GM19023 (cell line): ENCODE measurements around the gene MRPL53.

Source experiments
- ATAC-seq: cut with Tn5 transposase; IDR thresholded peaks from one replicate; pipeline ENCODE4 v1.9.1; 2021; ENCODE audit warnings: mild to moderate bottlenecking, moderate library complexity; ENCODE audit not compliant: unreplicated experiment

MRPL53 gene

DNA sequence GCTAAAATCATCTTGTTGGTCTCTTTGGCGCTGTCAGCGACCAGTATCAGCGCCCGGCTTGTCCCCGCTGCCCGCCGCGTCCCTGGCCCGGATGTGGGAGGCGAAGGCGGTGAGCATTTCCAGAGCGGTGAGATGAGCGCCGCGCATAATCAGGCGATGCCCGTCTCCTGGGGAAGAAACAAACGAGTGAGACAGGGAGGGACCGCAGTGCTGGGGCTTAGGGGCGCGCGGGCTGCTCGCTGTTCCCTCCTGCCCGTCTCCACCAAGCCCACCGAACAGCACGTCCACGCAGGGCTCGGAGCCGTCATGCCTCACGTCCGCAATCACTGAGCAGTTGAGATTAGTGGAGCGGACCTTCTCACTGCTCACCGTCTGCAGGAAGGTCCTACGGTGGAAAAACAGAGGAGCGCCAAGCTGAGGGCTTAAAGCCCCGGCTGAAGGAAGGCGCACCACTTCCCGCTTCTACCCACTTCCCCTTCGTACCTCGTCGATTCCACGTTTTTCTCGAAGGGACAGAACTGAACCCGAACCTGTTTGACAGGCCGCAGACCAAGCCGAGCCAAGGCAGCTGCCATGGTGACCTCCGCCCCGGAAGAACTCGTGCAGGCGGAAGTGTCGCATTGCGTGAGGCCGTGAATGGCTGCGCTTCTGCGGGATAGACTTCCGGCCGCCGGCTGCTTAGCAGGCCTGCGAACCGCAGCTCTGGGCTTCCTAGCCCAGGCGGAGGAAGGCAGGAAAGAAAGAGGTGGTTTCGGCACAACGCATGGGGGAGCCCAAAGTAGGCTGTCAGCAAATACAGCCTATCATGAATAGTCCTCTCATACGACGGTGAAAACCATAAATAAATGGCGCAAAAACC is at the start of gene MRPL53:
Gene MRPL53 (minus strand): TSS at position 595 of the 859 bp plus-strand sequence. CDS start 20 bp downstream, at position 575.
- ATAC-seq: peak; percentile 89

- no peak for ATAC-seq
Observed at GRCh38 chr2:74516650-74517049, 44.2 kb upstream of the MRPL53 start.

GRCh38 chr2:74515981-74516633 is 43.6 kb upstream of the MRPL53 start:
- peak; percentile 82 for ATAC-seq

GRCh38 chr2:74515271-74515980 is 42.9 kb upstream of the MRPL53 start:
- no peak for ATAC-seq

GRCh38 chr2:74514368-74515270 is 42.1 kb upstream of the MRPL53 start, which contains the start of gene TLX2:
TLX2 (plus strand) TSS chr2:74514450; CDS start chr2:74514807, 357 bp downstream.
- ATAC-seq: no peak

GRCh38 chr2:74513605-74514367 is 41.3 kb upstream of the MRPL53 start:
- no peak for ATAC-seq

DNA sequence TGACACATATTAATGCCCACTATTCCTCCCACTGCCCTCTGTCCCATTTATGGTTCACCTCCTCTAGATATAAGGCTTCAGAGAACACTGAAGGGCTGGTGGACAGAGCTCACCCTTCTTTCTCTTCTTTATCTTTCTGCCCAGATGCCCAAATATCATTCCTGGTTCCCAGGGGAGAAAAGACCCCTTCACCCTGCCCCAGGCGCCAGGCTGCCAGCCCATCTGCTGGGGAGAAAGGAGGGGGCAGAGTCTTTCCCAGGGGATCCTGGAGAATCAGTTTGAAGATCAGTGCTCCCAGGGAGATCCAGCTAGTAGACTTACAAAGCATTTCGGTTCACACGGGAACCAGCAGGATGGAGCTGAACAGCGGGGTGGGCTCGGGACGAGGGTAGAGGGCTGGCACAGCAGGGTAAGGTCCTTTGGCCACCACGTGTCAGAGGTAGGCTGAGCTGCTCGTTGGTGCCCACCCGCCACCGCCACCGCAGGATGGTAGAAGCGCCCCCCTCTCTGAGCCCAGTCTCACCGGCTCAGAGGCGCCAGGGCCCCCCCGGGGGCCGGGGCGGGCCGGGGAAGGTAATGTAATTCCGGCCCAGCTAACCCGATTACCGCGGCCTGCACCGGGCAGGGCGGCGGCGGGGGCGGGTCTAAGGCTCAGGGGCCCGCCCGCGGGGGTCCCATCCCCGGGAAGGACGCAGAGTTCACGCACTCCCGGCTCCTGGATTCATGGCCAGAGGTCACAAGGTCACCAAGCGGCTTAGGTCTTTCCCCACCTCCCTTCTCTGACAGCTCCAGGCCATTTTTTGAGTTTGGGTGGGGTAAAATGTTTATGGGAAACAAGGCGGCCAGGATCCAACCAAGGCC is 40.5 kb upstream of the MRPL53 start:
- ATAC-seq: no peak

GRCh38 chr2:74511104-74511989 is 38.9 kb upstream of the MRPL53 start:
- ATAC-seq: no peak

- ATAC-seq: no peak
Observed at GRCh38 chr2:74510272-74510671, 37.8 kb upstream of the MRPL53 start.

DNA sequence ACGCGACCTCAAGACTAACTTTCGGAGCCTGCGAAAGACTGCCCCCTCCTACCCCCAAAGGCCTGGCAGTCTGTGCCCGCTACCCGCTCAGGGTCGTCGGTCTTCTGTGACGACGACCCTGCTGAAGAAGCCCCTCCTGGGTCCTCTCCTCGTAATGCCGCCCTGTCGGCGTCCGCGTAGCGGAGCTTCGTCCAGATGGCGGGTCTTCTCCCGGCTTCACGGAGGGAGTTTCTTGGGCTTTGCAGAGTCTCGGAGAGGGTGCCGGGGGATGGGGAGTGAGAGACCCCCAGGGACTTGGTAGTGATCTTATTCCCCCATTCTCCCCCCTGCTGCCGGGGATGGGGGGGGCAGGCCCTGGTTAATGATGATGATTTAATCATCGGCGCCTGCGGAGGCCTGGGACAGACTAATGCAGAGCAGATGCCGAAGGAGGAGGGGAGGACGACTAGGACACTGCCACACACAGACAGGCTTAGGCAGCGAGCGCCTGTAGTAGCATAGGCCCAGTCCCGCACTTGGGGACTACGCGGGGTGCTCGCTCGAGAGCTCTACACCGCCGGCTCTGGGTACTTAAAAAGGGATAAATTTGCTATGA is 35.5 kb upstream of the MRPL53 start:
- peak; percentile 8 for ATAC-seq

DNA sequence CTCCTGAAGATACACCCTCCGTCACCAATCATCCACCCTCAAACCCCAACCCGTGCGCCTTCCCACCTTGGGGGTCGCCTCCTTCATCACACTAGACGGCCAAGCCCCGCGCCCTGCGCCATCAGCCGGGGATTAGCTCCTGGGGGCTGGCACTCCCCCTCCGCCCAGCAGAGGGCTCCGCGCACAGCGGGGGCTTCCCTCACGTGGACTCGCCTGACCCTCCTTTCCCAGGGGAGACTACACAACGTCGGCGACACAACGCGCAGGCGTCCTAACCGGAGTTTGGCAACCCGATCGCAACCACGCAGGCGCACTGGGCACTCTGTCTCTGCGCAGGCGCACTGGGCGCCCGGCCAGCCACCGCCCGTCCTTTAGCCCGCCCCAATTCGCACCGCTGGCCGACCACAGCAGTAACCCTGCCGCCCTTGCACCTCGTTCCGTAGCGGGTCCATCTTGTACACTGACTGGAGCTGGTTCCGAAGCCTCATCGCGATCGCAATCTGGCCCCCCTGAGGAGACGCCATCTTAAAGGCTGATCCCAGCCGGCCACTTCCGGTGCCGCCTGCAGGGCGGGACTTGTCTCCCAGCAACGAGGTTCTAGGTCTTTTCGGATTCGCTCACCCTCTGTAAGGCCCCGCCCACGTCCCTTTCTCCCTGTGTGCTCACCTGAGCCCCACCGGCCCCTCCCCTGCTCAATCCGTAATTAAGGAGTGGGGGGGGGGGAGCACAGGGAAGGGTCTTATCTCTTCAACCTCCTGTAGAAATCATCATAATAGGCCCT is 34.9 kb upstream of the MRPL53 start, which contains the start of gene PCGF1:
Gene PCGF1 (minus strand): TSS at position 551 of the 781 bp plus-strand sequence. CDS start 27 bp downstream, at position 524.
- peak; percentile 90 for ATAC-seq

GRCh38 chr2:74505448-74506246 is 33.2 kb upstream of the MRPL53 start:
- no peak for ATAC-seq

DNA sequence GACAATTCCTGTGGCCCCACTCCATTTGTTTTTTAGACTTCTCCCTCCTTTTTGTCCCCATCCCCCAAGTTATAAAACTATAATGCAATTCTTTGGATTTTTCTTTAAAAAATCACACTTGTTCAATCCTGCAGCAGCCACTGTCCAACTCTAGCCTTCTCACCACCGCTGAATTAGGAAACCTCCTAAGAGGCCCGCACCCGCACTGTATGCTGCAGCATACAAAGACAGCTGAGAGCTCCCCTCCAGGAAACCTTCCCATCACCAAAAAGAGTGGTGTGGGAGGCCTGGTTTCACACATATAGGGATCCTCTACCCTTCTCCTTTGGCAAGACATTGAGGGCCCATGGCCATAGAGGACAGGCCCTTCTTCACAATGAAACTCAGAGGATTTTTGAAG is 32.1 kb upstream of the MRPL53 start:
- no peak for ATAC-seq

GRCh38 chr2:74503506-74504475 is 31.3 kb upstream of the MRPL53 start:
- ATAC-seq: no peak
